ENCODE results near the gene LRFN2.

LRFN2 gene

GRCh38 chr6:40498148-40498547 lies 89.0 kb downstream of the LRFN2 start:
- DNase-seq (ENCODE audit: low spot score) = no peak
- TF ChIP-seq, protein P1, sequence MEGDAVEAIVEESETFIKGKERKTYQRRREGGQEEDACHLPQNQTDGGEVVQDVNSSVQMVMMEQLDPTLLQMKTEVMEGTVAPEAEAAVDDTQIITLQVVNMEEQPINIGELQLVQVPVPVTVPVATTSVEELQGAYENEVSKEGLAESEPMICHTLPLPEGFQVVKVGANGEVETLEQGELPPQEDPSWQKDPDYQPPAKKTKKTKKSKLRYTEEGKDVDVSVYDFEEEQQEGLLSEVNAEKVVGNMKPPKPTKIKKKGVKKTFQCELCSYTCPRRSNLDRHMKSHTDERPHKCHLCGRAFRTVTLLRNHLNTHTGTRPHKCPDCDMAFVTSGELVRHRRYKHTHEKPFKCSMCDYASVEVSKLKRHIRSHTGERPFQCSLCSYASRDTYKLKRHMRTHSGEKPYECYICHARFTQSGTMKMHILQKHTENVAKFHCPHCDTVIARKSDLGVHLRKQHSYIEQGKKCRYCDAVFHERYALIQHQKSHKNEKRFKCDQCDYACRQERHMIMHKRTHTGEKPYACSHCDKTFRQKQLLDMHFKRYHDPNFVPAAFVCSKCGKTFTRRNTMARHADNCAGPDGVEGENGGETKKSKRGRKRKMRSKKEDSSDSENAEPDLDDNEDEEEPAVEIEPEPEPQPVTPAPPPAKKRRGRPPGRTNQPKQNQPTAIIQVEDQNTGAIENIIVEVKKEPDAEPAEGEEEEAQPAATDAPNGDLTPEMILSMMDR (IDR thresholded peaks at IDR 0.05; ENCODE audit: extremely low read depth, missing control alignments) = no peak

DNA sequence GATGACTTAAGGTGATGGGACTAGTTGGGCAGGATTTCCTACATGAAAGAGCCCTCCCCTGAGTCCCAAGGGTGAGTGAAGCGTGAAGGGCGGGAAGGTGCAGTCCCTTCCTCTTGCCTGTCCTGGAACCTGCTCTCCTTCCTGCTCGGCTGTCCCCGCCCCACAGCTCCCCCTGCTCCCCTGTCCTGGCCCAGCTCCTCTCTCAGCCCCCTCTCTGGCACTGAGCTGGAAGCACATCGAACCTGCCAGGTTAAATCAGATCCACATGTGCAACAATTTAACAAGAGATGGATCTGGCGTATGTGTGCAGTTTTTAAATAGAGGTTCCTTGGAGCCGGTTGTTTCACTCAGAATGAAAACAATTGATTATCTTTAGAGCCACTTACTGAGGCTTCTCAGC lies 95.0 kb downstream of the LRFN2 start:
- TF ChIP-seq, protein P1 (IDR thresholded peaks at IDR 0.05; ENCODE audit: extremely low read depth, missing control alignments) = no peak
- DNase-seq (ENCODE audit: low spot score) = no peak

DNA sequence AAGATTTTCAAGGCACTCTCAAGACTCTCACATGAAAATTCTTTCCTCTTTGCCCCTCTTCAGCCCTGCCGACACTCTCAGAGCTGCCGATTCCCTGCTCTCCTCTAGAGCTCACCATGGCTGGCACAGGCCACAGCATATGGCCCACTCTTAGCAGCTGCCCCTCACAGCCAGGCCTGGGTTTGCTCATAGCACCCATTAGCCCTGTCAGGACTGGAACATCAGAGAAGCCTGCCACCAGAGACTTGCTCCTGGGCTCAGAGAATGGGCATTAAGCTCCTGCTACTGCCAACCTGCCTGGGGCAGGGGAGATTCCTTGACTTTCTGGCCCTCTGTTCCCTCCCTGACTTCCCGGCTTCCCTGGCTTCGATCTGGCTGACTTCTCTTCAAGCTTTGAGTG lies 96.7 kb downstream of the LRFN2 start:
- no peak for DNase-seq (ENCODE audit: low spot score)
- TF ChIP-seq, protein P1 (IDR thresholded peaks at IDR 0.05; ENCODE audit: extremely low read depth, missing control alignments) = no peak

DNA sequence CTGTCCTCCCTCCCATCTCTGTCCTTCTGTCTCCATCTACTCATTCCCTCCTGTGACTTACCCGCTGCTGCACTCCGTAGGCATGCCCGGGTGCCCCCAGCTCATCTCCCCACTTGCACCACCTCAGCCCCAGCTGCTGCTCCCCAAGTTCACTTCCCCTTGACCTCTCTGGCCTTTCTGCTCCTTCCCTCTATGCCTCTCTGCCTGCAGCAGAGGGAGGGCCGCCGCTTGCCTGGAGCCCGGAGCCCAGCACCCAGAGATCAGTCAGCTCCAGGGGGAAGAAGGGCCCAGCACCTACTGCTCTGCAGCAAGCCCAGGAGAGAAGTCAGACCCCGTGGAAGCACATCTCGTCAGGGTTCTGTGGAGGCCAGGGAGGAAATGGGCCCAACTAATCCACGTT lies 97.4 kb downstream of the LRFN2 start:
- DNase-seq (ENCODE audit: low spot score) = no peak
- TF ChIP-seq, protein P1 (IDR thresholded peaks at IDR 0.05; ENCODE audit: extremely low read depth, missing control alignments) = no peak

DNA sequence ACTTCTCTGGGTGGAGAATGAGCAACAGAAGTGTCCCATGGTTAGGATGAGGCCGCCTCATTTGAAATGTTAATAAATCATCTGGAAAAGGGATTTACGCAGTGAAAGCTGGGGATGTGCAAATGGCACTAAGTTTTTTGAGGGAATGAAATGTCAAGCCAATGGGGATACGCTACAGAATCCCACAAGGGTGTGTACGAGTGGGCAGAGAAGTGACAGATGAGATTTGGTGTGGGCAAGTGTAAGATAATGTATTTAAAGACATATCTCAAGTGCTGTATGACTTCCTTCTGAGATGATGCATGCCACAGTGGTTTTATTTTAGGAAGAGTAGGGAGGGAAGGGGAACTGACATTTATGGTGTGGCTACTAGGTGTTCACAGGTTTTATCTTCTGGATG lies 100.6 kb downstream of the LRFN2 start:
- TF ChIP-seq, protein P1 (IDR thresholded peaks at IDR 0.05; ENCODE audit: extremely low read depth, missing control alignments) = no peak
- no peak for DNase-seq (ENCODE audit: low spot score)

DNA sequence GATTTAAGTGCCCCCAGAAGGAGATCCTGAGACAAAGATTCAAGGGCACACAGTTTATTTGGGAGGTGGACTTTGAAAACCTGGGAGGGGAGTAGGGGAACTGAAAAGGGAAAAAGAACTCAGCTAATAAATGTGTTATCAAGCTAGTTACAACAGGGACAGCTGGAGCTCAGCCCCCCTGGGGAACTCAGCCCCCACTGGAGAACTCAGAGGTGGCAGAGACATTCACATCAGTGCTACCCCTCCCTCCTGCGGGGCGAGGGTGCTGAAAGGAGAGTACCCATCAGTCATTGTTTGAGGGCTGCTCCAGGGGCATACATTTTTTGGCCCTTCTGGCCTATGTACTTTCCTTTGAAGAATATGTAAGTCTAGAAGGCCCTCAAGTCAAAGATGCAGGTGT lies 101.4 kb downstream of the LRFN2 start:
- no peak for DNase-seq (ENCODE audit: low spot score)
- TF ChIP-seq, protein P1 (IDR thresholded peaks at IDR 0.05; ENCODE audit: extremely low read depth, missing control alignments) = no peak

- TF ChIP-seq, protein P1 (IDR thresholded peaks at IDR 0.05; ENCODE audit: extremely low read depth, missing control alignments) = no peak
- no peak for DNase-seq (ENCODE audit: low spot score)
Observed at GRCh38 chr6:40485300-40485699, 101.9 kb downstream of the LRFN2 start.

Data from GM20000 (cell line).